HG03139 (cell line): ENCODE measurements around the gene PTH2.

Experiments
- ATAC-seq: cut with Tn5 transposase; IDR thresholded peaks from one replicate; pipeline ENCODE4 v1.9.1; 2021; ENCODE audit not compliant: unreplicated experiment

The PTH2 gene

DNA sequence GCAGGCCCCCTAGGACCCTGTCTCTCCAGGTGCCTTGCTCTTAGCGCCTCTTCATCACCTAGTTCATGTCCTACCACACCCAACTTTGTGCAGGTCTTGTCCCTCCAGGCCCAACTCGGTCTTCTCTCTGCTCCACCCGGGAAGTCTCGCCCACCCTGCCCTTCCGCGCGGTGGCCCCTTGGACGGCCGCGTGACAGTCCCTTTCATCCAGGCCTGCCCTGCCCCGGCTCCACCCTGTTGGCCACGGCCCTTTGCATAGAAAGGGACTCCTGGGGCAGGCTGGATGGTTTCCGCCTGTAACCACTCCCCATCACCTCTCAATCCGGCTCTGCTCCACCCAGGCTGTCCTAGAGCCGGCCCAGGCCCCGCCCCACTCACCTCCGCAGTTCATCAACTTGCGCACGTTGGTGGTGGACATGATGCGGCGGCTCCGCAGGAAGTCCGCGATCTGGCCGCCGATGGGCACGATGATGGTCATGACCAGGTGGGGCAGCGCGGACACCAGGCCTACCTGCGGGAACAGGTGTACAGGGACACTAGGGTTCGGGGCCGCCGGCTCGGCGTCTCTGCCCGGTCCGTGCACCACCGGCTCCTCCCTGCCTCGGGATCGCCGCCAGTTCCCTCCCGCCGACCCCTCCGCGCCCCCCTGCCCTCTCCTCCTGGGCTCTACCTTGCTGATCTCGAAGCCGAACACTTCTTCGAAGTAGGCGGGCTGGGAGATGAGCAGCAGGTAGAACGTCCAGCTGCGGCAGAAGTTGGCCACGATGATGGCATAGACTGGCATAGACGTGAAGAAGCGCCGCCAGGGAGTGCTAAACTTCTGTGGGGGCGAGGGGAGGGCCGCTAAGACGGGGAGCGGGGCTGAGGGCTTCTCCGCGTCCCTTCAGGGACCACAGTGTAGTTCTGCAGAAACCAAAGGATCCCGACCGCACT is 9.2 kb upstream of the PTH2 start:
- no peak for ATAC-seq

DNA sequence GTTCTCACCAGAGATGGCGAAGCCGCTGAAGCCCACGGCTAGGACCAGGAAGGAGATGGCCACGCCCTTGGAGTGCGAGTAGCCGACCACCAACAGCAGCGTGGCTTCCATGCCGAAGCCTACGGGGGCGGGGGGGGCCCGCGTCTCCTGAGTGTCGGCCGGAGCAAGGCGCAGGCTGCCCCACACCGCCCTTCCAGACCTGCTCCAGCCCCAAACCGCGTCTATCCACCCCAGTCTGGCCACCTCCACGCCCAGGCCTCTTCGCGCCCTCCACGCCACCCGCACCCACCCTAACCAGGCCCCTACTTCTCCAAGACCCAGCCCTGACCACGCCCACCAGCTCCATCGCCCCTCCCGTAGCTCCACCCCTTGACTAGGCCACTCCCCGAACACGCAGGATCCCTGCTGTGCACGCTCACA is 8.1 kb upstream of the PTH2 start:
- no peak for ATAC-seq

DNA sequence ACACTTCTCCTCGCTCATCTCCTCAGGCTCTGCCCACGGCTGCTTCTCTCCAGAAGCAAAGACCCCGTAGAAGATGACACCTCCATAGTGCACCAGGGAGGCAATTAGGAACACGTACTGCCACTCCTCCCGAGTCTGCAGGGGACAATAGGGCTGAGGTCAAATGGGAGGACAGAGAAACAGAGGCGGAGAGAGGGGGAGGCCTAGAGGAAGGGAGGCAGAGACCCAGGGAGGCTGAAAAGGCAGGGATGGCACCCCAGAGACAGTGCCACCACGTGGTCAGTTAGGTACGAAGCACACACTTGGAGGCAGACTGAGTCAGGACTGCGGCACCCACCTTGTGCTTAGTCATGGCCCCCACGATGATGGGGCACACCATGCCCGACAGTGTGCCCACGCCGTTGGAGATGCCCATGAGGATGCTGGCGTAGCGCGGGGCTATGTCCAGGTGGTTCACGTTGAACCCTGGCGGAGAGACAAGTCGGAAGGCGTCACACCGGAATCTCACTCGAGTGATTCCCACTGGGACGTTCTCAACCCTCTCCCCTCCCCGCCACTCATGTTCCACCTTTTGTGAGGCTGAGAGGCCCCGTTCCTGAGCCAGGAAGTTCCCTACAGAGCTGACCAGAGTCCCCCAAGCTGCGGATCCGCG is 7.6 kb upstream of the PTH2 start:
- ATAC-seq, result no peak

DNA sequence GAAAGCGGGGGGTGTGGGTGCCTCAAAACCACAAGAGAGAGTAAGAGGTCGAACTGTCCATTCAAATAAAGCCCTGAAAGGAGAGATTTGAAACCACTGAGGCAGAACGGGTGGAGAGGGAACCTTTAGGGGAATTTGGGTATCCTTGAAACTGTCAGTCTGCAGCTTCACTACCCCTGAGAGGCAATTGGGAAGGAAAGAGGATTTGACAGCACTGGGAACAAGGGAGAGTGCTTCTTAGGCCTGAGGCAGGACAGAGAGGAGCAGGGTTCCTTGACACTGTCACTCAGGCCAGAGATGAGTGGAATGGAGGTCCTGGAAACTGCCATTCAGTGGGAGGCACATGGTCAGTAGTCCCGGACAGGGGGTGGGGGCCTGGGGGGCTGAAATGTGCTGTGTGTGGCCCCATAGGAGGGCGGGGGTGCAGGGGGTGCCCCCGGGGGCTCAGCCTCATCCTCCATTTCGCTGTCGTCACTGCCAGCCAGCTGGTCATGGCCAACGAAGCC is 7.0 kb upstream of the PTH2 start:
- no peak for ATAC-seq

DNA sequence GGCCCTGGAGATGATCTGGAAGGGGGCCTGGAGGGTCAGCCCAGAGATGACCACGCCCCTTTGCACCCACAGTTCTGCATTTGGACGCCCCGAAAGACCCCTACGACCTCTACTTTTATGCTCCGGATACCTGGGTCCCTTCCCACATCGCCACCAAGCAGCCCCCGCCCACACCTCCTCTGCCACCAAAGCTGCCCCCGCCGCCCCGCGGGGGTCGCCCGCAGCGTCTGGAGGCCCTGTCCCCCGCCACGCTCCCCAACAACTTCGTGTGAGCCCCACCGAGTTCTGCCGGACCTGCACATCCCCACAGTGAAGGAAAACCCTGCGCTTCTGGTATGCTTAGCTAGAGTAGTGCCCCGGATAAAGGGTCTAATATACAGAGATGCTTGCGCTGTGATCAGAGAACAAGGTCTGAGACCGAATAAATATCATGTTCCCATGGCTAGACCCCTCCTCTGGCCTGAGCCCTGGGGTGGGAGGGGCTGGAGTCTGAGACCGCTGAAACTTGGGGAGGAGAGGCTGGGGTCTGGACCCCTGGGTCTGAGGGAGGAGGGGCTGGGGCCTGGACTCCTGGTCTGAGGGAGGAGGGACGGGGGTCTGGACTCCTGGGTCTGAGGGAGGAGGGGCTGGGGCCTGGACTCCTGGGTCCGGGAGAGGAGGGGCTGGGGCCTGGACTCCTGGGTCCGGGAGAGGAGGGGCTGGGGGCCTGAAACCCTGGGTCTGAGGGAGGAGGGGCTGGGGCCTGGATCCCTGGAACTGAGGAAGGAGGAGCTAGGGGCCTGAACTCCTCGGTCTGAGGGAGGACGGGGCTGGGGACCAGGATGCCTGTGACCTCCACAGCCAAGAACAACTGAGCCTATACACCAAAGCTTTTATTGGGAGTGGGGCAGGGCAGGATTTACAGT is 5.6 kb upstream of the PTH2 start:
- no peak for ATAC-seq

DNA sequence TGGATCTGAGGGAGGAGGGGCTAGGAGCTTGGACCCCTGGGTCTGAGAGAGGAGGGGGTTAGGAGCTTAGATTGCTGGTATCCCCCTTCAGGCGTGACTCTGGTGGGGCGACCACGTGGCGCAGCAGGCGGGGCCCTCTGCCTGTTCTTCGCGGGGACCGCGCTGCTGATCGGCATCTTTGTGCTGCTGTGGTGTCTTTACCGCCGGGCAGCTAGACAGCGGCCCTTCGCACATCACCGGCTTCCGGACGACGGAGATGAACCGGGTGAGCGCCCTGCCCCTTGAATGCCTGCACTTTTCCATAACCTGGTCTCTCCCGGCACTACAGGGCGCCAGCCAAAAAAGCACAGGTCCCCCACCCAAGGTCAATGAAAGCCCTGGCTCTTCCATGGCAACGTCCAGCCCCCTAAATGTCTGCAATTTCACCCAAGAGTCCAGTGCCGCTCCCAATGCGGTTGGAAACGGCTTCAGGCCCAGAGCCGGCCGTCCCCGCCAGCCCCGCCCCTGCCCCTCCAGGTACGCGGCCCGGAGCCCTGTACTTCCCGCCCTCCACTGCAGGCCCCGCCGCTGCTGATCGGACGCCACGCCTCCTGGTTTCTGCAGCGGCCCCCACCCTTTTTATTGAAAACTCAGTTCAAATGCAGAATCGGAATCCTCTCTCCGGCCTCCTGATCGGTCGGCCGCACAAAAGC is 4.8 kb upstream of the PTH2 start:
- no peak for ATAC-seq

DNA sequence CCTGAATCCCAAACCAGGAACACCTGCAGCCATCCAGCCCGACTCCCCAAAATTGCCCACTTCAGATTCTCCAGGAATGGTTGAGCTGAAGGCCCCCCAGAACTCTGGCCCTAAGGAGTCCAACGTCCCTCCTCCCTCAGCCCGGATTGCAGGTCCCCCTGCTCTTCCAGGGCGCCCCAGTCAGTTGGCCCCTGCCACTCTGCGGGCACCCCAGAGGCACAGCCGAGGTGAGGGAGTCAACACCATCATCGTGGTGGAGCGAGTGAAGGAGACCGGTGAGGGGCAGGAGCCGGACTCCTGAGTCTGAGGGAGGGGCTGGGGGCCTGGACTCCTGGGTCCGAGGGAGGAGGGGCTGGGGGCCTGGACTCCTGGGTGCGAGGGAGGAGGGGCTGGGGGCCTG is 4.1 kb upstream of the PTH2 start:
- no peak for ATAC-seq

DNA sequence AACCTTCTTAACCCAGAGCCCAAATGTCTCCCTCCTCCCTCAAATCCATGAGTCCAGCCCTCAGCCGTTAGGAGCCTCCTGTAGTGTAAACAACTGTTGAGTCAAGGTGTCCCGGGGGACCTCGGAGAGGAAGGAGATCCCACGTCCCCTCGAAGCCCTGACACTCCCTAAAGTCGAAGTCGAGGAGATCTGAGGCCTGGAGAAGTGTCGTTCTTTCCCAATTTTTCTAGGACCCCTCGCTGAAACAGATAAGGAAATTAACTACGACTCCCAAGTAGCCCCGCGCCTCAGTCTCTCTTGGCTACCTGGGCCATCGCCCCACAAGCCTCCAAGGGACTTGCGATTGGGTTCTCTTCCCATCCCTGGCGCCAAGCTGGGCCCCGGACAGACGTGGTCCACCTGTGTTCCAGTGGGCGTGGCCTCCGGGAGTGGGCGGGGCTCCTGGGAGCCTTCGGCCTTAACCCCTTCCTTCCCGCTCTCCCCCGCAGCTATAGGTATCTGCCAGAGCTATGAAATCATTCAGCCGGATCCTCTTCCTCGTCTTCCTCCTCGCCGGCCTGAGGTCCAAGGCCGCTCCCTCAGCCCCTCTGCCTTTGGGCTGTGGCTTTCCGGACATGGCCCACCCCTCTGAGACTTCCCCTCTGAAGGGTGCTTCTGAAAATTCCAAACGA is 2.8 kb upstream of the PTH2 start:
- ATAC-seq, result no peak

DNA sequence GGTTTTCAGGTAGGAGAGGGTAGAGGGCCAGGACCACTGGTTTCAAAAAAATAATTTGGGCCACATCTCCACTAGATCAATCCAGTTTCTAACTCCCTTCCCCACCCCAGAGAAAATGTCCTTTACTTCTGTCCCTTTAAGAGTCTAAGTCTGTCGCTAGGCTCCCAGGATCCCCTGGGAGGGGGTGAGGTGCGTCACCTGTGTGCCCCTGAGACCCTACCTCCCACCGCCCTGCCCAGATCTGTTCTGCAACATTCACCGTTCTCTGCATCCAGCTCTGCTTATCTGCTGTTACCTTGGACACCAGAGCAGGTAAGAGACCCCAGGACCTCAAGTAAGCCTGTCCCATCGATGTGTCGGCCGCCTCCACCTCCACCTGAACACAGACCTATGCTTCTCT is 1.9 kb upstream of the PTH2 start, which contains the start of gene GFY:
TSS of gene GFY (plus strand) at position 211 of the 400 bp plus-strand sequence. CDS start 1,043 bp downstream, outside the sequence.
- no peak for ATAC-seq

DNA sequence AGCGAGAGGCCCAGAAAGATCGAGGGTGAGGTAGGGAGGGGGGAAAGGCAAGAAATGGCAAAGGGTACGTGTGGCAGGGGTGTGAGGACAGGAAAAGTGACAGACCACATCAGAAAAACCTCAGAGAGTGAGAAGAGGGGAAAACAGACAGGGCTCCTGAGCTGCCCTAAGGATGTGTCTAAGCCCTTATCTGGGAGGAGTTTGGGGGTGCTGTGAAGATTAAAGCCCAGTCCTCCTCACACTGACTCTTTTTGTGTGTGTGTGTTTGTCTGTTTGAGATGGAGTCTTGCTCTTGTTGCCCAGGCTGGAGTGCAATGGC is 703 bp upstream of the PTH2 start:
- no peak for ATAC-seq

DNA sequence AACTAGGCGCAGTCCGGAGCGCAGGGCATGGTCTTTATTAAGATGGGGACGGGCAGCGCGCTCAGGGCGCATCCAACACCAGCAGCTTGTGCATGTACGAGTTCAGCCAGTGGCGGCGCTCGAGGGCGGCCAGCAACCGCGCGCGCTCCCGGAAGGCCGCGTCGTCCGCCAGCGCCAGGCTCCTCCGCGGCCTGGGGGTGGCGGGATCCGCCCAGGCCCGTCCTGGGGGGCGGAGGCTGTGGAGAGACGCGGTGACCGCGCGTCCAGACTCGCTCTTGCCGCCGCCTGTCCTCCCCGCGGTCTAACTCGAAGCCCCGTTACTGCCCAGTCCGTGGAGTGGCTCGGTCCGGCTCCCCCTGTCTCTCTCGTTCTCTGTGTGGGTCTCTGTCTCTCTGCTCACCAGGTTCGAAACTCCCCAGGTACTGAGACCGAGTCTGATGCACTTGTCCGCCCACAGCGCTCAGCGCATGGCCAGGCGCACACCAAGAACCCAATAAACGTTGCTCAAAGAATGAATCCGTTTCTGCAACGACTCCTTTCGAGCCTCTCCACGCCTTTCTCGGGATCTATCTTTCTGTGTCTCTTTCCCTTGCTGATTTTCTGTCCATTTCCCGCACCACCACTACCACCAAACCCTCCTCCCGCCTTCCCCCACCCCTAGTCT is 702 bp downstream of the PTH2 start:
- no peak for ATAC-seq

DNA sequence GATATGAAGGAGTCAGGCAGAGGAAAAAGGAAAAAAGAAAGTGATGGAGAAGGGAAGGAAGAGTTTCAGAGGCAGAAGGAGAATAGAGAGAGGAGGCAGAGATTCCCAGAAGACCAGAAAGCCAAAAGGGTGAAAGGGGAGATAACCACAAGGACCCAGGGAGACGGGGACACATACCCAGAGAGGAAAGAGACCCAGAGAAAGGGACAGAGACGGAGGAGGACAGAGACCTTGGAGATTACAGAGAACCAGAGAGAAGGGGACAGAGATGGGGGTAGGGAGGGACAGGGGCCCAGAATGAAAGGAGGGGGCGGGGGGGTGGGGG is 1.4 kb downstream of the PTH2 start:
- no peak for ATAC-seq

DNA sequence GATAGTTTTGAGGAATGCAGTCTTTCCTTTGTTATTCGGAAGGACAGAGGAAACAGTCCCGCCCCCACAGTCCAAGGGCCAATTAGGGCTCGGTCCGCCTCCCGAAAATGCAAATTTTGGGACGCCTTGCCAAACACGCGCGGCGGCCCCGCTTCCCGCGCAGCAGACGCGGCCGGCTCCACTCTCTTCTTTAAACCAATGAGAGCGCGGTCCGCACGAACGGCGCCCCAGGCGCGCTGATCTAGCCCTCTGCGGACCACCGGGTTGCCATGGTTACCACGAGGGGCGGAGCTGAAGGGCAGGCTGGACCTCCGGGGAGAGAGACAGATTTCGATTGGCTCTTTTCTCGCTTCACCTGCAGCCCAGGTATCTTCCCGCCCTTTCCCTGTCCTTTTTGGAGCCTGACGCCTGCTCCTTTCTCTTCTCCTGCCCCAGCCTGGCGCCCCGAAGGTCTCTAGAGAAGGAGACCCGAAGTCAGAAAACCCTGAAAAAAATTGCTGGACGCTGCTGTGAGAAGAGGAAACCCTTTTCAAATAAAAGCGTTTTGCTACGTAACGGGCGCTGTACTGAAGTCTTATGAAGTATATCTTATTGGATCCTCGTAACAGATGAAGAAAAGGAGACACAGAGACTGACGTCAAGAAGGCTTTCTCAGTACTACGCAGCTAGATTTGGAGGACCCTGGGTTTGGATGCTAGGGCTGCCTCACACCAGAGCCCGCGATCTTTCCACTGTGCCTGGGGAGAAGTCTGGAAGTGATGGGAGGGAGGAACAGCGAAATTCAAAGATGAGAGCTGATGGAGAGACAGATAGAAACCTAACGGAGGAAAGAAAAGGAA is 2.0 kb downstream of the PTH2 start:
- ATAC-seq, result no peak

DNA sequence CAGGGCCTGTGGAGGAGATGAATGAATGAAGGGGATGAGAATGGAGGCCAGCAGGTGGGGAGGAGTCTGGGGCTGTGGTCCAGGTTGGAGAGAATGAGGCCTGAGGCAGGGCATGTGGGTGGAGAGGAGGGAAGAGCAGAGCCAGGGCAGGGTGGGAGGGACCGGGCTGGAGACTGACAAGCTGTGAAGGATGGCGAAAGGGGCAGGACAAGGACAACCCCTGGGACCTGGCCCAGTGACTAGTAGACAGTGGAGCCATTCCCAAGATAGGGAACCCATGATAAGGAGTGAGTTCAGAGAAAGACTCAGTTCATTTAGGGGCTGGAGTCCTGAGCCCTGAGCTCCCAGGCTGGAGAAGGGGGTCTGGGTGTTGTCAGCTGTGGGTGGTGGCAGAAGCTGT is 3.0 kb downstream of the PTH2 start:
- no peak for ATAC-seq

DNA sequence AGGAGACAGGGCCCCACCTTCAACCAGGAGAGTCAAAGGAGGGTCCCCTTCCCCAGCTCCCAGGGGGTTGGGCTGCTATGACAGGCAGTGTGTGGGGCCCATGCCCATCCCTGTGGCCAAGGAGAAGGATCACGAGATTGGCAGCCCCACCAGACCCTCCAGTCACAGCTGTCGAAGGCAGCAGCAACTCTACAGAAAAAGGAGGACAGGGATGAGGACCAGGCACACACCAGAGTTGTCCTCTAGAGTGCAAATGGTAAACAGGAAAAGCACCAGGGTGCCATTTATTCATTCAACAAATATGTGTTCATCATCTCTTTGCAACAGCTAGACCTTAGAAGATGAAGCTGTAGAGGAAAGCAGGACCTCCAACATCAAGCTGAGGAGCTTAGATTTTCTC is 4.1 kb downstream of the PTH2 start:
- no peak for ATAC-seq

DNA sequence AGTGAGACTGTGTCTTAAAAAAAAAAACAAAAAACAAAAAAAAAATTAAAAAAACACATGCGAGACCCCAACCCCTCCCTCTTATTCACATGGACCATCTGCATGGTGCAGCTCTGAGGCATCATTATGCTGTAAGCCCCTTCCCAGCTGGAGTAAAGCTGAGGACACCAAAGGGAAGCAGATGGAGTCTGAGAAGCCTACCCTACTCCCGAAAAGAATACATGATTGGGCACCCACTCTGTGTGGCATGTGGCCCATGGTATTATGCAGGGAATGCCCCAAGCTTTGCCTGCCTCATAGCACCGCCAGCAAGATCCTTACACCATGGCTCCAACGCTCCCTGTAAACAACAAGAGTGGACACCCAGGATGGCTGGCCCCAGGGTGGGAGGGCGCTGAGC is 4.7 kb downstream of the PTH2 start:
- ATAC-seq, result no peak

DNA sequence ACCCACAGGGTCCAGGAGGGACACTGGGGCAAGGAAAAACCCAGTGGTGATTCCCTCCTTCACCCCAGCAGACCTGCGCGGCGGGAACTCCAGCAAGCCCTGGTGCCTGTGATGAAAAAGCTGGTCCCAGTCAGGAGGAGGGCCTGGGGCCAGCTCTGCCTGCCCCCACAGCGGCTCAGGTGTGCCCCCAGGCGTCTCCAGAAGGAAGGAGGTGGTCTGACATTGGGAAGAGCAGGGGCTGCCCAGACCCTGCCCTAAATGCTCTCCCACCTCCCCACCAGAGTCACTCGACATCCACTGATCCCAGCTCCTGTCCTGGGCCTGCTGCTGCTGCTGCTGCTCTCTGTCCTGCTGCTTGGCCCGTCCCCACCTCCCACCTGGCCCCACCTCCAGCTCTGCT is 6.2 kb downstream of the PTH2 start:
- ATAC-seq, result no peak

DNA sequence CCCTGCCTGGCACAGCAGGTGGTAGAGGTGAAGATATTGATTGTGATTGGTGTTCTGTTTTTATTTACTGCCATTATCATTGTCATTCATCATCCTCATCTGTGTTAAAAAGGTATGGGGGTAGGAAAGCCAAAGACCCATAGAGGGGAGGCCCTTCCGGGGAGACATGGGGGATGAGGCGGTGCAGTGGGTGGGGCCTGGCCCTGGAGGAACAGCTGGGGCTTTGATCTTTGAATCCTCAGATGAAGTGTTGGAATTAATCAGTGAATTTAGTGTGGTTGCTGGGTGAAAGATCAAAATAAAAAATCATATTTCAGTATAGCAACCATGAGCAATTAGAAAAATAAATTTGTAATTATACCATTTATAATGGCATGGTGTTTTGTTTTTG is 7.4 kb downstream of the PTH2 start:
- ATAC-seq, result no peak
